Measurements from ENCODE around the gene ERN1.

ERN1 gene

DNA sequence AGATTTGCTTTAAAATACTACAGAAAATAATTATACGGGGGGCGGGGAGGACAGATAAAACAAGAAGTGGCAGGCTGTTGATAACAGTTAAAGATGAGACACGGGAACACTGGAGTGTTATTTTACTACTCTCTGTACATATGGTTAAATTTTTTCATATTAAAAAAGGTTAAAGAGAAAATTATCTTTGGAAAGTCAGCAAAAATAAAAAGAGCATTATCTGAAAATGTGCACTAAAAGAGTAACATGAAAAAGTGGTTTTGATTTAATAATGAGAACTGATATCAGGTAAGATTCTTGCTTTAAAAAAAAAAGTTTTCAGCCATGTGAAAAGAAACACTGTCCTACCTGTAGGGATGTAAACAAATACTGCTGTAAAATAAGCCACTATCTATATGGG lies 46.9 kb downstream of the ERN1 start:
- no peak for DNase-seq

DNA sequence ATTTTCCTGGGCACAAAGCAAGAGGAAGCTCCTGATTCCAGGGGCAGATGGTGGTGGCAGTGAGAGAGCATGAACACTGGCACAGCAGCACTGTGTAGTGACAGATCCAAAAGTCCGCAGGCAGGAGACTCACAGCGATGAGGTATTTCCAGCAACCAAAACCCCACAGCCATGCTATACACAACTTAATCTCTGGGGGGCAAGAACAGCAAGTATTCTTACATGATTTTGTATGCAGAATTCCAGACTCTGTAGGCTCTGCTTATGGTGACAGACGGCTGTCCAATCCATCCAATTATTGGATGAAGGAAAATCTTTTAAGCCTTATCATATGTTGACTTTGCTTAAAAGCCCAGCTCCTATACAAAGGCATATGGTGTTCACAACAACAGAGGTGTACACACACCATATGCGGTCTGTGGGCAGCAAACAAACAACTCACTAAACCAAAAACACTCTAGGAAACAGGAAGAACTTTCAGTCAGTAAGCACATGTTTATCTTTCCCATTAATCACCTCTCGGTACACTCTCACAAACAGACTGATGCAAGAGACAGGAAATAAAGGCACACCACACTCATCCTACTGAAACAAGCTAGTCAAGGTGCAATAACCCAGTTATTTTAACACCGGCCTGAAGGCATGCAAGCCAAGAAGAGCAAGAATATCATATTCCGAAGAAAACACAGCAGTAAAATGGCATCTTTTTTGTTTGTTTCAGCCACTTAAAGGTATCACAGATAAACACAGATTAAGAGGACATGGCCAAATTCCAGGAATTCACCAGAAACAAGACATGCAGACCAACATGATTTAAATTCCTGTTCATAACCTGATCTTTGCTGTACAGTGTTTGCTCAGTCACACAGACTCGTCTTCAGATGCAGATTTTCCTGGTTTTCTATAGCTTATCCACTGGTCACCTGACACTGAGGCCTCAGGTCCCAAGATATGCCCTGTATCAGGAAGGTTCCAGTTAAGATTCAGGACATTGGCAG lies 47.8 kb downstream of the ERN1 start:
- DNase-seq: peak; percentile 58

DNA sequence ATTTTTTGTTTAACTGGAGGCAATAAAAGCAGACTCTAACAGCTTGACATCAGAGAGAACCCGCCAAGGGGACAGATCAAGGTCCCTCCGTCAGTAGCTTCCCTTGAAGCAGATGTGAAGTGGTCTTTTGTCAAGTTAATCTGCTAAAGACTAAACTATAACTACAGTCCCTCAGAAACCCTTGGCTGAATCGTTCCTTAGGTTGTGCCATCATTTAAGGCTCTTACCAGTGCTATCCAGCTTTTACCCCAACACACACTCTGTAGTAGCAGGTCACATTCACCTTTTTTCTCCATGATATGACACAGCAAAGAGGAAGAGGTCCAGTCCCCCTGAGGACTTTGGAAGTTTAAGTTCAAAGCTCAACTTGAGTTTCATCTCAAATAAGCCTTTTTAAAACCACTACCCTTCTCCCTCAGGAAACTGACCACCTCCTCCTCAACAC lies 49.7 kb downstream of the ERN1 start:
- DNase-seq: no peak

DNA sequence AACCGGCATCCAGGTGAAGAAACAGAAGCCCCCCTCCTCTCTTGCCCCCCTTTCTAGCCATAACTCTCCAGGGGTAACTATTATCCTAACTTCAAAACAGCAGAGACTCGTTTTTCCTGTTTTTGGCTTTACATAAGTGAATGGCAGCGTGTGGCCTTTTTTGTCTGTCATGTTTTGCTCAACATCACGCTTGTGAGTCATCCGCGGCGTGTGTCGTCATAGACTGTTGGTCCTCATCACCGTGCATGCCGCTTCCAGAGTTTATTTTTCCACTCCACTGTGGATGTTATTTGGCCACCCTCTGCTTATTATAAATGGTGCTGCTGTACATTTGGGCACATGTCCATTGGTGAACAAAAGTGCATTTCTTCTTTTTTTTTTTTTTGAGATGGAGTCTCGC lies 52.6 kb downstream of the ERN1 start:
- DNase-seq: no peak

DNA sequence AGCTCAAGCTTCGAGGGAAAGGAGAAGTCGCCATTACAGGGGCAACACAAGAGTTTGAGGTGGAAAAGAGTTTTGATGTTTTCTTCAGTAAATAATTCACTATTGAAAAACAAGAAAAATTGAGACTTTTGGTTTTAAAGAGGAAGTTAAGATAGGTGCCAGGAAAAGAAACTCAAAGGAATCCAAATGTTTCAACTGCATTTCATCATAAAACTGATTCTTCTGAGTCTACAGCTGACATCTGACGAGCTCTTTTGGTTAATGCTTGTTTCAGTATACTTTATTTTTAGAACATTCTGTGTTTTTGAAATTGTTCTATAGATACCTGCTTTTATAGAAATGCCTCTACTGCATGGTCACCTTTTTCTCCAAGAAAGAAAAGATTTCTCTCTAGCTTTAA lies 54.0 kb downstream of the ERN1 start:
- no peak for DNase-seq

DNA sequence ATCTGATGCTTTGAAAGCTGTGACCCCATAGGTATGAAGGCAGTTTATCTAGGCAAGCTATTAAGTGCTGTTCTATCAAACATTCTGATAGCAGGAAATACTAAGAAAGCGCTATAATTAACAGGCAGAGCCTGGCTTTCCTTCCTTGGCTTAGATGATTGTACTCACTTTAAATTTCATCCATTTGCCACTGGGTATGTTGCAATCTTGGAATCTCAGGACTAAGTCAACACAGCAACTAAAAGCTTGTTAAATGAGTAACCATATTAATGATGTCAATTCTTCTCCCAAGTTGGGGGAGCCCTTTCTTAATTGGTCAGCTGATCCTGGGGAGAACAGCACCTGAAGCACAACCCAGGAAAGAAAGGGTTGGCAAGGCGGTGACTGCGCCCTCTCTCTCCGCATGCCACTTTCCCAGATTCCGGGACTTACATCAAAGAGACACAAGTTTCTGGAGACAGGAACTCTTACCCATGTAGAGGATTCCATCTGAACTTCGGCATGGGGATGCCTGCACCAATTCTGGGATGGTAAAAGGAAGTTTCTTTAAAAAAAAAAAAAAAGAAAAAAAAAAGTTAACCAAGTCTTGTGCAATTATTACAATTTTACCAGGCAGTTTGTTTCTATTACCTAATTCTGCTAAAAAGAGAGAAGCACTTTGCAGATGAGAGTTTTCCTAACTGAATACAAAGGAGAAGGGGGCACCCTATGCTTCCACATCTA lies 55.1 kb downstream of the ERN1 start:
- DNase-seq: peak; percentile 40

DNA sequence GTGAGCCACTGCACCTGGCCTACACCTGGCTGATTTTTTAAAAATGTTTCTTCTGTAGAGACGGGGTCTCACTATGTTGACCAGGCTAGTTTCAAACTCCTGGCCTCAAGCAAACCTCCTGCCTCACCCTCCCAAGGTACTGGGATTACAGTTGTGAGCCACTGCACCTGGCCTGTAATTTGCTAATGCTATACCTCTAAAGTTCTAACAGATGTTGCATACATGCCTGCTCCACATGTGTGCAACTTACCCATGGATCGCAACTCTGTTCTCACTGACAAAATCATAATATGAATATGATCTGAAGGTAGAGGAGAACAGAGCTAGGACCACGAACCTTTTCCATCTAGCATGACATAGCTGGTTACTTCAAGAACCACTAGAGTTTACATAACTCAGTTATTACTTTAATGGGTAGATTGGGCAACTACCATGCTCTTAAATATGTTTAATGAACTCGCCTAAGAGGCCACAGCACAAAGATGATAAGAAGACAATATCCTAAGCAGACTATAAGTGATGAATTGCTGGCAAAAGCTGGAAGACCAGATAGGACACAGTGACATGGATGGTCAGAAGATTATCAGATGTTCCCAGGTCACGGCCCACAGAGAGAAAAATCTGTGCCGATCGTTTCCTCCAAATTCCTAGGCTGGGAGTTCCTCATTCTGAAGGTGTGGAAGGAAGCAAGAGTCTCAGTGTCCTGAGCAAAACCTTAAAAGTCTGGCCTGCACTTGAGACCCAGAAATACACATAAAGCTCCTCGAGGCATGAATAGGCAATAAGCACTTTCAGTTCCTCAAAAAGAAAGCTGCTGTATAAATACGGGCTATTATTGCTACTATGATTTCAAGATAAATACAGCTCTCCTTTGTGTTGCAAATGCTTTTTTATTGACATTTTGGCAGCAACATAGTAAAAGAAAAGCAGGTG lies 55.9 kb downstream of the ERN1 start:
- peak; percentile 68 for DNase-seq

DNA sequence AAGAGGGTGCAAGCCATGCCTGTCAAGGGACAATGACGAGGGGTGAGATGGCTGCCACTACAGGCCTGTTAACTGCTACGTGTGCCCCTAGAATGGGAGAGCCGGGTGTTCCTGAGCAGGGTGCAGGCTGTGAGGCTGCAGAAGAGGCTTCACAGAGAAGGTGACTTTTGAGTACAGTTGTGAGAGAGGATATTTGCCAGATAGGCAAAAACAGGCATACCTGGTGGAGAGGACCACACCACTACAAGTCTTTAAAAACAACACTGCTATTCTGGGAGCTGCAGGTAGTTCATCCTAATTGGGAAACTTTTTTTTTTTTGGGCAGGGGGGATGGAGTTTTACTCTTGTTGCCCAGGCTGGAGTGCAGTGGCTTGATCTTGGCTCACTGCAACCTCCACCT lies 58.8 kb downstream of the ERN1 start:
- DNase-seq: no peak

DNA sequence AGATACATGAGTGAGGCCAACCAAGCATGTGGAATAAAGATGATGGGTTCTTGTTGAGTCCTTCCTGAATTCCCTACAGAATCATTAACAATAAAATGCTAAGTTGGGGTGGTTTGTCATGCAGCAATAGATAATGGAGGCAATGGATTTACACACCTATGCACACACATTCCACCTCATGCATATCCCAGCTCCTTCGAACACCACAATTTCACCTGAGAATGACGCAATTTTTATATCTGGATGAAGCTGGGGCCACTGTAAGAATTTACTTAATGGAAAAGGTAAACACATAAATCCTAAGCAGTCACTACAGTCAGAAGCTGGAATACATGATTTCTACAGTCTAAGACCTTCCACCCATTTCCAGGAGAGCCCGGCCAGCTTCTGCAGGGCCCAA lies 59.7 kb downstream of the ERN1 start:
- no peak for DNase-seq

DNA sequence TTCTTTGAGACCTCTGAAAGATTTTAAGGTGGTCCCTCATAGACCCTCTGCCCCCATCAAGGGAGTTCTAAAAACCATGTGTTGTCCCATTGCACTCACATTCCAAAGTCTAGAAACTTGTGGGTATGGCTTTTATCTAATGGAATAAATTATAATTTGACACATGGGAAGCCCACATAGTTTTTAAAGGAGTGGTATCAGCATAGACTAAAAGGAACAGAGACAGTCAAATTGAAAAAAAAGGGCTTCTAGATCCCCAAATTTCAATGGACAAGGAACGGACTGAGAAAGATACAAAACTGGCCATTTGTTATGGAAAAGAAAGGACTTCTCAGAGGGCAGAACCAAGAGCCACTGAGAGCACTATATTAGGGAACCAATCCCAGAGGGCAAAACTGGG lies 60.8 kb downstream of the ERN1 start:
- DNase-seq: no peak

DNA sequence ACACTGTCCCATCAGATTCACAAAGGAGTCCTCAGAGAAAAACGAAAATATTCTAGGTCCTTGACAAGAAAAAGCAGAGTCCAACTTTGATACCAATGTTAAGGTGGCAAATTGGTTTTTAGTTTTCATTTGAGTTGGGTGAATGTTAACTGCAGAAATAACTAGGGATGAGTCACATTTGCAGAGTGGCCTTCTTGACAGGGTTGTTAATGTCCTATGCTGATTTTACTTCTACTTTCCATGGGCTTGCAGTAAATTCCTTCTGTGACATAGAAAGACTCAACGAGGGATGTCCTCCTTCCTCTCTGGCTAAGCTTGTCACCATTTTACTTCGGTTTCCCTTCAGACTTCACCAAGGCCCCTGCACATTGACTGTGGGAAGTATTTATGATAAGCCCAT lies 62.3 kb downstream of the ERN1 start:
- DNase-seq: no peak

DNA sequence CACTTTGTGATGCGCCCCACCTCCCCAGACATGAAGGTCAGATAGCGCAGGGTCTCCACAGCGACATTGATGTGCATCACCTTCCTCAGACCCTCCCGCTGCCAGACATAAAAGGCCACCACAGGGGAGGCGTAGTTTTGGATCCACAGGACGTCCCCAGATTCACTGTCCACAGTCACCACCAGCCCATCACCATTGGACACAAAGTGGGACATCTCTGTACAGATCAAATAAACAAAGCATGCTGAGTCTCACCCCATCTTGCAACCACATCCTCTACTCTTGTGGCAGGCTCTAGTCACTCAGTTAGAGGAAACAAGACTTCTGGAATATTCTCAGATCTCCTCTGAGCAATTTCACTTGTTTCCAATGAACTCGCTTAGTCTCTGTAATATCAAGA lies 63.2 kb downstream of the ERN1 start:
- DNase-seq: no peak

DNA sequence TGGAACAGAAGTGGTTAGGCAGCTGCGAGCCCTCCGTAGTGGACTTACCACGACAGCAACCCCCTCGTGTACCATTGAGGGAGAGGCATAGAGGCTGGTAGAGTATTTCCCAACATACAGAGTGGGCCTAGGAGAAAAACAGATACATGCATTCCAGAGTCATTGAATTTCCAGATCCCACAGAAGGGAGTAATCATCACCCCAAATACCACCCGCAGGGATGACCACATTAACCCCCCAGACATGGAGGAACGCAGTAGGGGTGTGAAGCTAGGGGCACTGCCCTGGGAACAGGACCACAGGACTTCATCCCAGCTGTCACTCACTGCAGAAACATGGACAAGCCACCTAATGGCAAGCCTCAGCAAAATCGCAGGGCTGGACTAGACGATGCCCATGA lies 64.8 kb downstream of the ERN1 start:
- no peak for DNase-seq

DNA sequence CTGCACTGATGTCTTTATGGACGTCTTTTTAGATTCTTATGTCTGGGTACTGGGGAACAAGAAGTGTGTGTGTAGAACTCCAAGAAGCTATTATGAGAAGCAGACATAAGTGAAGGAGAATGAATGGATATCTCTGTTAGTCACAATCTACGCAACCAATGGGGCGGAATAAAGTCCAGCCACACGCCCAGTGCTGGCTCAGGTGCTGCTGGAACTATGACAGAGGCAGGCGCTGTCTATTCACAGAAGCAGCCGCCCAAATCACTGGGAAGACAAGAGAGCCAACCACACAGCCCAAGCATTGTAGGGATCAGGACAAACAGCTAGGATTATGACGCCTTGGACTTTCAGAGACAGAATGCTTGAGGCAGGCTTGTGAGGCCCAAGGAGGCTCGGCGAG lies 65.6 kb downstream of the ERN1 start:
- DNase-seq: no peak

DNA sequence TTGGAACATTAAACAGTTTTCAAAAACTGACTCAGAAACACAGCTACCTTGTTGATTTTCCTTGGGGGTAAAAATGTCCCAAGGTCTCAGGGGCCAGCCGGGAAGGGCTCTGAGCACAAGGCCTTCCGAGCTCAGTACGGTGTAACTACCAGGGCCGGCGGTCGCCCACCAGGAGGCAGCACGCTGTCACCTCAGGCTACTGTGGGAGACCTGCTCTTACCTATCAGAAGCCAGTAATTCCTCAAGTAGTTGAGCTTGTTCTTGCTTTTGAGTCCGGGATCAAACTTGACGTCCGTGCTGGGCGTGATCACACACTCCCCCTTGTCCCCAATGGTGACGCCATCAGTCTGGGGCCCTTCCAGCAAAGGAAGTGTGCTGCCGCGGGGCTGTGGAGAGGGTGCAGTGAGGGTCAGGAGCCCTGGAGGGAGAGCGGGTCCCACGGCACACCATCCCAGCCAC lies 66.1 kb downstream of the ERN1 start:
- DNase-seq: peak; percentile 15

DNA sequence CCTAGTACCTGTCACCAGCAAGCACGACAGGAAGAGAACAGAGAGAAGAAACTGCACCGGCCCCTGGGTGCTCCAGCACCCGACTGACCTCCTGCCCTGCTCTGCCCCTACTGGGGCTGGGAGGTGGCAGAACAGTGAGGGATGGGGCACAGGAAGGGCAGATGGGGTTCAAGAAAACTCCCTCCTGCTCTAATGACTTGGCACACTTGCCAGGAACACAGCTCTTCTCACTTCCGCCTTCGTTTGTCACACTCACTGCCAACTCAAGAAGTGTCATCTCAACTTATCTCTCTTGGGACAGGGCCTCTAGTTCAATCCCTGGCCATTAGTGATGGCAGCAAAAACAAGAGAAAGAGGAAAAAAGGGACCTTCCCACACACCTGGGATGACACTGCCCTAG lies 66.9 kb downstream of the ERN1 start:
- no peak for DNase-seq

DNA sequence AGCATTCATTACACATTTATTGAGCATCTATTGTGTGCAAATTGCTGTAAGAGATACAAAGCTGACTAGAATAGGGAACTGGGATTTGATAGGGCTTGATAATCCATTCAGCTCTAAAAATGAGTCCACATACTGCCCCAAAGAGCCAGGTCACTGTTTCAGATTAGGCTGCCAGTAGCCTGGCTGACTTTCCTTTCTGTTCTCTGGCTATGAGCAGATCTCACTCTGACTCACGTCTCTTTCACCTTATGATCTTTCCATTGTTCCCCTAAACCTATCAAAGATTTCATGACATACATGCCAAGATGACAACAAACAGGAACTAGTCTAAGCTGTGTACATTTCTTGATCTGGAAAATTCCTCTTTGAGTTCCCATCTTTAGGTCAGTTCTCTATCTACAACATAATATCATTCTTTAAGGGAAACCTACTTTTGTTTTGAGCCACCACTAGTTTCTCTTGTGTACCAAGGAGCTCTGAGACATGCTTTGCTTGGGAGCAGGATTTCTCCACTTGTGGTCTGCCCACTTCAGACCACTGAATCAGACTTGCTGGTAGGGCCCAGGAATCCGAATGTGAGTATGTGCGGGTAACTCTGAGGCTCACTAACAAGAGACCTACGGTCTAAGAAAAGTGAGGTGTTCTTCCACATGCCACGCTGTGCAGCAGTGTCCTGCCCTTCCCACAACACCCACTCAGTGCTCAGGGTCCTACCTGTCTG lies 68.6 kb downstream of the ERN1 start:
- DNase-seq: no peak

DNA sequence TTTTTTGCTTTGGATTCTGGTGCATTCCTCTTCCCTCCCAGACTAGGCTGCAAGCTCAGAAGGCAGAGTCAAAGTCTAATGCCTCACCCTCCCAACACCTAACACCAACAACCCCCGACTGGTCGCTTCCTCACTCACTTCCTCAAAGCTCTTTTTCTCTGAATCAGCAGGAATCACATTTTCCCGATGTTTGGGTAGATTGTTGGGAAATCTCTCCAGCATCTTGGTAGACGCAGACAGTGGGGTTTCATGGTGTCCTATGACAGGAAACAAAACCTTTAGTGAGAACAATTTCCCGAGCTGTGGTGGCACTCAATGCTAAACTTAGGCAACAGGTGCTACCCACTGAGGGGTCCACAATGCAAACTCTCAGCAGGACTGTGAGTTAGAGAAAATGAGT lies 69.6 kb downstream of the ERN1 start:
- no peak for DNase-seq

DNA sequence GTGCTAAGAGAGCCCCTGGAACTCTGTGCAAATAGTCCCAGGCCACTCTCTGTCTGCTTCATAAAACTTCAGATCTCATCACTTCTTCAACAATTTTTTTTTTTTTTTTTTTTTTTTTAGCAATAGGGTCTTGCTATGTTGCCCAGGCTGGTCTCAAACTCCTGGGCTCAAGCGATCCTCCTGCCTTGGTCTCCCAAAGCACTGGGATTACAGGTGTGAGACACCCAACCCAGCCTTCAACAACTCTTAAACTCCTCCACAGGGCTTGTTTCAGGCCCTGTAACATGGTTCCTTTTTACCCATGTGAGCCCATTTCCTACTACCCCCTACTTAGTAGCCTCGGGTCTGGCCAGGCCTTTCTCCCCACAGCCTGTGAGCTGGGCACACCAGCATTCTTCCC lies 70.2 kb downstream of the ERN1 start:
- no peak for DNase-seq

DNA sequence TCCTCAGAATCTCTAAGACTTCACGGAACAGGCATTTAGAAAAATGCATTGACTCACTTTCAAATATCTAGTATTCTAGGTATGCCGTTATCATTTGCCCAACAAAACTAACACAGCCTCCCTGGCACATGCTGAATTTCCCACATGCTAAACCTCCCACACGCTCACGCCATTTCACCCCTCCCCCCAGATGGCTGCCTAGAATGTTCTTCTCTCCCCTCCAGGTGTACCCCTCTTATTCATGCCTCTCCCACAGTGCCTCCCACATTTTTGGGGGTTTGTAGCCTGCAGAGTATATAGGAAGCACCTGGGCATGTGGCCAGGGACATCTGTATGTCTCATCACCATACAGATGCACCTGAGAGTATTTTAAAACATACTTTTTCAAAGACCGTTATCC lies 71.3 kb downstream of the ERN1 start:
- no peak for DNase-seq

DNA sequence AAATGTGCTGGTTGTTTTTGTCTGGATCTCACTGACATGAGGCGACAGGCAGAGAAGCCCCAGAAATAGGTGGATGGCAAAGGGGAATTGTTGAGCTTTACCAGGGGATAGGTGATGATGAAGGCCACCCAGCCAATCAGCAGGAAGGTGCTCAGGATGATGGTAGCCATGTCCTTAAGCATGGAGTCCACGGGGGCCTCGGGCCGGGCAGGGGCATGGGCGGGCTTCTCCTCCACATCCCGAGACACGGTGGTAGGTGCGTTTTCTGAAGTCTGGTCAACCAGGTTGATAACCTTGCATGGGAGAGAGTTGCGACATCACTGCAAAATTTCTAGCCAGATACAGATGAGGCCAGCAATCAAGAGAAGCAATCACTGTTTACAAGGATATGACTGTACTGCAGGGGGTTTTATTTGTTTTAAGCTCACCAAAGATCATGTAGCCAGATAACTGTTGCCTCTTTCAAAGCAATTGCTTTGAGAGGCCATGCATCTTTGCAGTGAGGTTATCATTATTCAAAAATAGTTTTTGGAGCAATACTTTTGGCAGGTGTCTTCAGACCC lies 72.2 kb downstream of the ERN1 start:
- no peak for DNase-seq
